GM10847 (cell line): Measurements from ENCODE around the gene IKBKG.

Experiments
- POLR2A ChIP-seq: IDR thresholded peaks from 2 replicates; pipeline ENCODE4 v1.6.1; 2011; ENCODE audit not compliant: insufficient read length; ENCODE audit errors: extremely low read depth

The IKBKG gene

GRCh38 chrX:154600759-154601374 lies 53.4 kb downstream of the IKBKG start:
- TF ChIP-seq POLR2A: no peak

- no peak for TF ChIP-seq POLR2A
Measured at GRCh38 chrX:154602226-154602625, 54.8 kb downstream of the IKBKG start.

- no peak for TF ChIP-seq POLR2A
Measured at GRCh38 chrX:154602766-154603437, 55.5 kb downstream of the IKBKG start.

- TF ChIP-seq POLR2A: no peak
Measured at GRCh38 chrX:154603438-154604430, 56.3 kb downstream of the IKBKG start.

- TF ChIP-seq POLR2A: no peak
Measured at GRCh38 chrX:154605566-154605965, 58.1 kb downstream of the IKBKG start.

GRCh38 chrX:154607370-154607769 lies 60.0 kb downstream of the IKBKG start:
- no peak for TF ChIP-seq POLR2A
